Measurements from ENCODE around the gene SND1.

The SND1 gene

DNA sequence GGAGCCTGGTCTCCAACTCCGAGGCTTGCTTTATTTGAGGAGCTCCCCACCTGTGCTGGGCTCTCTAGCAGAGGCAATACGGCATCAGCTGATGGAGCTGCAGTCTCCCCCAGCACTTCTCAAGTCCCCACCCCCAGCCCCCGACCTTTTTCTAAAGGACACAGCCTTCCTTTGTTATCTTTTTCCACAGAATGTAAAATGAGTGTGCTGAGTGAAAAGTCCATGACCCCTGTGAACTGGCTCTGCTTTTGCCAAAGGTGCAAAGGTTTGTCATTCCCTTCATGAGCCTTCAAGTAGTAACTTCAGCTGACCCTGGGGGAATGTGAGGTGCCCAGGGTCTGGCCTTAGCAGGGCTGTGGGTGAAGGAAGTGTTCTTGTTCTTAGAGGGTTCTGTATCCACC lies 353.8 kb downstream of the SND1 start:
- no peak for DNase-seq

DNA sequence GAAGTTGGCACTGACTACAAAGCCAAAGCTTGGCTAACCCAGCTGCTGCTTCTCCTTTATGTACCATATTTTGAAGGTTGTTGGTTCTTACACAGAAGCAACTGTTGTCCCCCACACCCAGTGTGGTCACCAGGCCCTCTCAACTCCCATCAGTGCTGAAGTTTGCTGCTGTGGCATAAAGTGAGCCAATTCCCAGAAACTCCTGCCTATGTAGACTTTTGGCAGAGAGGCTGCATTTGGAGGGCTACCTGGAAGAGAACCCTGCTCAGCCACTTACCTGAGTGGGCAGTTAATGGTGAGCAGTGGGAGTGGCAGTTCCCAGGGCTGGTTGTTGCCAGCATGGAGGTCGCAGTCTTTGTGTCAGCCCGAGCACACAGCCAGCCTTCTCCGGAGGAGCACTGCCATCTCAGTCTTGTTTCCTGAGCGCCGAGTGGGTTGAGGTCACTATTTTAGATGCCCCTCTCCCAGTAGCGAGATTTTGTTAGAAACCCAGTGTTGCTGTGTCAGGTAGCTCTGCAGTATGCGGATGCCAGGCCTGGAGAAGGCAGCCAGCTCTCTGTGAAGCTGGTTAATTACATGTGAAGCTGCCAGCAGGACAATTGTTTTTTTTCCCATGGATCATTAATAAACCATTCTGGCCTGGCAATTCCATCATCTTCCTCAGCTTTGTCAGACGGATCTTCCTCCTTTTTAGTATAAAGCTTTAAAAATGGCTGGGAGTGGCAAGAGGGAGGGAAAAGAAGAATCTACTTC lies 354.7 kb downstream of the SND1 start:
- no peak for DNase-seq

DNA sequence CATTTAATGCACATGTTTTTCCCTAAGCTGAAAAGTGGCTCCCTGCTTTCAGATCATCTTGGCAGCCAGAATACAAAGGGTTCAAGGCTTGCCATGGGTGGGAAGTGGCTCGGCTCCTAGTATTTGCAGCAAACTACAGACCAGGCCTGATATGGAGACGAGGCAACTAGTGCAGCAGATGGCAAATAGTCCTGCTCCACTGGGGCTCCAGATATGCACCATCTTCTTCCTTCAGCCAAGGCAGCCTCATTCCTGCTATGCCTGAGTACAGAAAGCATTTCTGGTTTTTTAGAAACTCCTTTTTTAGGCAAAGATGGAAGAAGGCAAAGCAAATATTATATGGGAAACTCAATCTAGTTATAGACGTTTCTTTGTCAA lies 355.3 kb downstream of the SND1 start:
- no peak for DNase-seq

DNA sequence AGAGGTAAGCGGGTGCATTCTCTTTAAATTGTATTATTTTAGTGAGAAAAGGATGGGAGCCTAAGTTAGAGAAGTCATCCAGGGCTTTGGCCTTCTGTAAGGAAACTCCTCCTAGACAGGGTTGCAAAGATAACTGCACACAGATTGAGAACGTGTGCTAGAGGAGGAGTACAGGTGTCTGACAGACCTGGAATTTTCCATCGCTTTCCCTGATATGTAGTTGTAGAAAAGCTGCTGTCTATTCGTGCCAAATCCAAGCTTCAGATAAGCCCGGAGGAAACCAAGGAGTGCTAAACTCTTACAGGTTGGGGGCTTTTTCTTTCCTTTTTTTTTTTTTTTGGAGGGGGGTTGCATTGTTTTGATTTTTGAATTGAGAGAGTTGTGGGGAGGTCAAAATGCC lies 356.1 kb downstream of the SND1 start:
- no peak for DNase-seq

DNA sequence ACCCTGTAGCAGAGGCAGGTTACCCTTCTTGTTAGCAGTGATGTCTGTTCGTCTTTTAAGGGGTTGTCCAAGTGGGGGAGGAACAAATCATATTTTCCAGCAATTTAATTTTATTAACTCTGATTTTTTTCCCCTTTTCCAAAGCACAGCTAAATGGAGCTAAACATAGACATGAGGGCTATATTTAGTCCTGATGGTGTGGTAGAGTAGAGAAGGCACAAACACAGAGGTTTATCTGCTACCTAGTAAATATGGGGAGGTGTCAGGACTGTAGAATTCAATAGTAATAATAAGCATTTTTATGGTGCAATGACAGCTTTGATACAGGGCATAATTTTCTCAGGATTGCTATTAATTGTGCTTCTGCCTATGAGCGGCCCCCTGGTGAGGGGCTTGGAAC lies 356.8 kb downstream of the SND1 start:
- no peak for DNase-seq

DNA sequence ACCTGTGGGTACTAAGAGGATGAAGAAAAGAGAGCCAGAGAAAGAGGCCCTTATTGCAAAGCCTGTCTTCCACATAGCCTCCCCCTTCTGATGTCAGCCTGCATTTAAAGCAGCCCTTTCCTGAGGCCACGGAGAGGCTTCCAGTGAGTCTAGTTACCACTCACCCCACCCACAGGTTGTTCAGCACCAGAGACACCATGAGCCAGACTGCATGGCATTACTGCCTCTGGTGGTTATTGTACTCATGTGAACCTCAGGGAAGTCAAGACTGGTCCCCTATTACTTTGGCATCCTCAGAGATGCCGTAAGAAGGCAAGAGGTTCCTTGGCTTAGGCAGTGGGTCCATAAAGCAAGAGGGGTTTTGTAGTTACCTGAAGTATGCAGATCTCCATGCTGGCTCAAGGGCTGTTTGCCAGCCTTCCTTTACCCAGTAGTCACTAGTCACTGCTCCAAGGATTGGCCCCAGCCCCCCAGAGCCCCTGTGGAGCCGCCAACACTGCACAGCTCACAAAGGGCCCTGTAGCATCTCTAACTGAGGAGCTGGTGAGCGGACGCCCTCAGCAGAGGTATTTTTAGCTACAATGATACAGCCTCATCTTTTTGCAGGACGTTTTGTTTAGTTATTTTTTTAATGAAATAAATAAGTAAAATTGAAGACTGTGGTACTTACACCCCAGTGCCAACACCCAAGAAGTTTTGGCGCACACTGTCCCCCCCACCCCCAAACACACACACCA lies 358.6 kb downstream of the SND1 start:
- DNase-seq = no peak

DNA sequence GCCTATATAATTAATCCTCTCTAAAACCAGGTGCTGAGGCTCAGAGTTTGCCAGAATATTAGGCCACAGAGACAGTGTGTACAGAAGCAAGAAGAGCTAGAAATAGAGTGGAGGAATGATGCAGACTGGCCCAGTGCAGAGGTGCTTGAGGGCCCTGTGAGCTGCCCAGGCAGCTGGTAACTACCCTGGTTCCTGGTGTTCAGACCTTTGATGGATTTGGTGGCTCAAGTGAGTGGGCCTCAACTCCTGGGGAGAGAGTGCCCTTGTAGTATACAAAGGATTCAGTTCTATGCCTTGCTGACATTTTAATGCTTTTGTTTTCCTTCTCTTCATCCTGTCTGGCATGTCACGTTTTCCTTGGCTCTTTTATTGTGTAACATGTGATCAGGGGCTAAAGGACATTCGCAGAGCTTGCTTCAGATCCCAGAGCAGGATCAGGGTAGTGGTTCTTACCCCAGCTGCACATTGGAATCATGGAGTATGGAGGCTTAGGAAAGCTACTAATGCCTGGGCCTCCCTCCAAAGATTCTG lies 359.2 kb downstream of the SND1 start:
- no peak for DNase-seq

DNA sequence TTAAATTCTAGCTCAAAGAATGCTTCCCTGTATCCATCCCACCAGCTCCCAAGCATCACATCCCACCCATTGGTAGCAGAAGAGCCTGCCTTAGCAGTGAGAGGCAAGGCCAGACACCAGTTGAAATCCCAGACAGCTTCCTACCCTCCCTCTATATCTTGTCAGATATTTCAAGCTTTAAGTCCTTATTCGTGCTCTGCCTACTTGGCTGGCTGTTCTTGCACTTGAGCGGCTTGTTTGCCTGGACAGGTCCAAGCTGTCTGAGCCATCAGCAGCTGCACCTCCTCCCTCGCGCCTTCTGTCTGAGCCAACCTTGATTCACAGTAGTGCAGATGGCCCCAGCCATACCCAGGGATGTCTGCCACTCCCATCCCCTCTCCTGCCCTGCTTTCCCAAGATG lies 362.8 kb downstream of the SND1 start:
- DNase-seq = no peak

DNA sequence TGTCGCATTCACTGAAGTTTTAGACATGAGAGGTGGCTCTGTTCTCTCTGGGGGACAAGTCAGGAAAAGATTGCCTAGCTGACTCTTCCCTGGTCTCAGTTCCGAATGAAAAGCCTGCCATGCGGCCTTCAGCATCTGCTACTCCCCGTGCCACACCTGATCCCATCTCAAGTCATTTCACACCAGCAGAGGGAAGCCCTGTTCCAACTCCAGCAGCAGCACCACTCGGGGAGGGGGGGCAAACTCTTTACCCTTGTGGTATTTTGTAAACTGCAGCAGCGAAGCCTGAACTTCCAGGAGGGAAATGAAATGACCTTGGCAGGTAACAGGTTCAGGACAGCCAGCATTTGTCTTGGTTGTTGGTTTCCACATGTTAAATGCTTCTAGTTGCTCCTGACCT lies 365.5 kb downstream of the SND1 start:
- no peak for DNase-seq

DNA sequence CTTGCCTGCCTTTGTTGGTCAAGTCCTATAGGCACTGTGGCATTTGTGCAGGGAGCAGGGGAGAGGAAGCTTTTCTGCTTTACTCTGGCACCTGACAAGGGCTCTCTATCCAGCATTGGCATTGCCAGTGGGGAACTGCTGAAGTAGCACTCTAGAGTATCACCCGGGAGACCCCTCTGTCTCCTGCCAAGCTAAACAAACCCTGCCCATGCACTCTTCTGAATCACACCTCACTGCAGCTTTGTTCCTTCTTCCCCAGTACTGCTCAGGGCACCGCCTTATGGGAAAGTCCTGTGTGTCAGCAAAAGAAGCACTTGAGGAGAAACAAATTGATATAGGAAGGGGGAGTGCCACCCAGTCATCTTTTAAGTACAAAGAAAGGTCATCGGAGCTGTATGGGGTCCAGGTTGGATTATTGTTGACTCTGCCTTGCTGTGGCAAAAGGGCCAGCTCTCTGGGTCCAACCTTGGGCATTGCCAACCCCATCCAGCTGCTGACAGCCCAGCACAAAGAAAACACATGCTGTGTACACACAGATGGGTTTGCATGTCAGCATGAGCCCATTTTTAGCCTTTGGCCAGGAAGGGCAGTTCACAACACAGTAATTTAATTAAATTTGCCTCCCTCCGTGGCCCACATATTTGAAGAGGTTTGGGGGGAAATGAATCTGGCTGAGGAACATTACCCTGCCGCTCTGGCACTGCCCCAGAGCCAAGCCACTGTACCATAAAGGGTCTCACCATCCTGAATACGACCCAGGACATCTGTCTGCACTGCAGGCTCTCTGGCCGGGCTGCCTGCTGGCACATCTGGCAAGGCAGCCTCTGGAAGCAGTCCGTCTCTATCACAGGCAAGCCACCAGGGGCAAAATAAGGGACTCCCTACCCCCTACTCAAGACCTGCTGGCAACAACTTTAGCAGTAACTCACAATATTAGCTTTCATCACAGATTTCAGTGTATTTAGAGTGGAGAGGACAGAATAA lies 366.2 kb downstream of the SND1 start:
- DNase-seq = no peak

DNA sequence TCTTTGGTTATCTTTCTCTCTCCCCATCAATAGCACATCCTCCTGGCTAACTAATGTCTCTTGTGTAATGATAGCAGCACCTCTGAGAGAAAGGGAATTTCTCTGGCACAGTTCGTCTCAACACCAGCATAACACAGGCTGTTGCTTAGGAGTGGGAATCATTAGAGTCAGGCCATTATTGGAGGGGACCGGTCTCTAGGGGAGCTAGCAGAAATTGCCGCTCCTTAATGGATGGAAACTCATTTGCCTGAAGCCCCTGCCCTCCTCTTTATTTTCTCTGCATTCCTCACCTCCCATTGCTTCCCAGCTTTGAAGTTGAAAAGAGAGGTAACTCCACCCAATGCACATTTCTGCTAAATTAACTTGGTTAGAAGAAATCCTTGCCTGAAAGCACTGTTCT lies 367.3 kb downstream of the SND1 start:
- DNase-seq = no peak

DNA sequence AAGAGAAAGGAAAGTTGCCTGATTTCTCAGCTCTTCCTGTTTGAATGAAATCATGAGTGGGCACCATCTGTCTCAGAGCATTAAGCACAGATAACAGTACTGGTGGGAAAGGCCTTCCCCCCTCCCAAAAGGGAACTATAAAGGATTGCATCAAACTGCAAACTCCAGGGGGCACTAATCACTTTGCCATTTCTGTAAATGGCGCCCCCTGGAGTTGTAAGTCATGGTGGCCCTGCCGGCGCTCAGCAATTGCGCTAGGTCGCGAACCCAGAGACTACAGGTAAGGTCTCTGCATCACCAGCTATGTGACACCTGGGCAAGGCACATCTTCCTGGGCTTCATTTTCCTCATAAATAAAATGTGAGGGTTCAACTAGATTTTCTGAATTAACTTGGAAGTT lies 368.2 kb downstream of the SND1 start:
- DNase-seq = no peak

DNA sequence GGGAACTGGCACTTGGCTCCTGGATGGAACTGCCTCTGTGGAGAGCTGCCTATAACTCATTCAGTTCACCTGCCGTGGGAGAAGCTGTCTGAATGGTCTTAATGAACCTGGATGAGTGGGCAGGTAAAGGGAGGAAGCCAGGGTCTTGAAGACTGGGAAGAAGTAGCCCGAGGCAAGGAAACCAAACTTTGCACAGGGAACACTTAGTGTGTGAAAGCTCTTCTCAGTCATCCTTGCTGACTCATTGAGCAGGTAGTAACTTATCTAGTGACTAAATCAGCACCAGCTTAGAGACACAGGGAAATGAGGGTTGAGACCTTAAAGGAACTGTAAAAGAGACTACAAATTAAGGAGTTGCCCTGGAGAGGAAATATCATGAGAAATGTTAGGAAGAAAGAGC lies 369.4 kb downstream of the SND1 start:
- DNase-seq = no peak

DNA sequence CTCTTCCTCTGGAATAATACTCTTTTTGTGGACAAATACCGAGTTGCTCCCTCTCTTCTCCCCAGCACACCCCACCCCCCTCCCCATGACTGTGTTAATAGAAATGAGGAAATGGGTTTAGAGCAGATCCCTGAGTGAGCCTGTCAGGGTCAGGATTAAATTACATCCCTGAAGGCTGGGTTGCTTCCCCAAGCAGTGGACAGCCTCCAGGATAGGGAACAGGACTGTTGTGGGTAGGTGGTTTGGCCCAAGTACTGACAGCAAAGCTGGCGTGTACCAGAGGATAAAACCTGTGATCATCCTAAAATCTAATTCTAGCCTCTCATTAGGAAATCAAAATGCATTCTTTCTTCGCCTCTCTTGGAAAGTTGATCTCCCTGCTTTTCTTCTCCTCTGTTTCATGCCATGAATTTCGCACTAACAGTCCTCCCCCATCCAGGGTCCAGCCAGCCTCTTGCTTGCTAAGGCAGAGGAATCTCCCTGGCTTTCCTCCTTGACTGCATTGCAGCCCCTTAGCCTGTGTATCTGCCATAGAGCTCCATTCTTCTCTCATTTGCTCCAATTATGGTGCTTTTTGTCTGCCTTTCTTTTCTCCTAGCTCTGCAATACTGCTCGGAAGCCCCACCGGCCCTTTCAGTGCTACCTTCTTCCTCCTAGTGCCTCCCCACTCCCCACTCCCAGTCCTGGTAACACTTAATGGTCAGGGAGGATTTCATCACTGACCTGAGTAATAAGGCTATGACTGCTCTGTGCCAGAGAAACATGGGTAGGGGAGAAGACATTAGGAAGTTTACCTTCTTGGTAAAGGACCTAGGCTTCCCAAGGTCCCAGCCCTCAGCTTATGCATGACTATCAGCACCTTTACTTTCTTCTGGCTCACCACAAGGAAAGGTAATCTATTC lies 370.9 kb downstream of the SND1 start:
- DNase-seq = no peak

DNA sequence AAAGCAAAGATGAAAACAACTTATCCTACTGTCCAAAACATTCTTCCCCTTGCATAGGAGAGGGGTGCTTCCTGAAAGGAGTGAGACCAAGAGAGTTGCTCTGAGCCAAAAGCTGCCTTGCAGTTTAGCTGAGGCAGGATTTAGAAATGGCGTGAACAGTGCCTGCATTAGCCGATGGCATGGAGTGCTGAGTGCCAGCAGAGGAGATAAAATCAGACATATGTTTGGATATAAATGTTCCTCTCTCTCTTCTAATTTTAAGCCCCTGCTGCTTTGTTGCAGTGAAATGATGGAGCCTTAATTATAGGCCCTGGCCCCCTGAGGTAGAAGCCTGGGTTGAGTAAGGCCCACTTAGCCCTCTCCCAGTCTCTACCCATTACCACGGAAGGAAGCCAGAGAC lies 372.2 kb downstream of the SND1 start:
- no peak for DNase-seq

DNA sequence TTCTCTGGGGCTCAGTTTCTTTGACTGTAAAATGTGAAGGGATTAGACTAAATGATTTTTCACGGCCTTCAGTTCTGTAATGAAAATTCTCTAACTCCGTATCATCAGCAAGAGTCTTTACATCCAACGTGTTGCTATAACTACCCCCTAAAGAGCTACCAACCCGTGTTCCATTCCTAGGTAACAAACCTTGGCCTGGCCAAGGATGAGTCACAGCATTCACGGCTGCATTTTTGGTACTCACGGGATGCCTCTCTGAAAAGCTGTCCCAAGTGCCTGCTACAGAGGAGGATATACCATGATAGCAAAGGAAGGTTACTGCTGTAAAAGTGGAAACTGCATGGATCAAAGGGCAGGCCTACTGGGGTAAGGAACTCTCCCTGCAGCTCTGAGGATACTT lies 373.4 kb downstream of the SND1 start:
- no peak for DNase-seq

DNA sequence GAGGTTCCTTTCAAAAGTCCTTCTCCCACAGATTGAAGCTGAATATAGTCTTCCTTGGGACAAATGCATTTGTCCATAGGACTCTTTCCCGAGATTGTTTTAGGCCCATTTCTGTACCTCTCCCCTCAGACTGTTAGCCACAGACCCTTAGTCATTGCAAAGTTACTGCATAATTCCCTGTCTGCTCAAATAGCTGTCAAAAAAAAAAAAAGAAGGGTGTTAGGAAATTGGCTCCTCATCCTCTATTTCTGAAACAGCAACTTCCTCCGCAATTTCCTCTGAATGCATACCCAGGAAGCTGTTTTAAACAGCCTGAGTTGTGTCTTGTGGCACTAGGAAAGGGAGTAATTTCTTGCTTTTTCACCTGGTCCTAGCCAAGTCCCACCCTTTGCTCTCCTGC lies 373.8 kb downstream of the SND1 start:
- no peak for DNase-seq

DNA sequence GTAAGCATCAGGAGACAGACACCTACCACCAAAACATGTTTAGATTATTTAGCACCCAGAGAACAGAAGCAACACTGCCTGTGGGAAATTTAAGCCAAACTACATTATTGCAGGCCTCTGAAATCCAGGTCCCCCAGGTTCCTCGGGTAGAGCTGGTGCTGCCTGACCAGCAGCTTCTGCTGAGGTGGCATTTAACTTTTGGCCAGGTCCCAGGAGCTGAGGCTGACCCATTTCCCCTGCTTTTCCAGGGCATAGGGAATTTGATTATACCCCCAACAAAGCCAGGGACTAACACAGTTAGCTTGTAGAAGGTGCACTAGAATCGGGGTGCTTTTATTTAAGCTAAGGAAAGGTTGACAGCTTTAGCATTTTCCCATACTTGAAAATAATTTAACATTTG lies 374.6 kb downstream of the SND1 start:
- no peak for DNase-seq

DNA sequence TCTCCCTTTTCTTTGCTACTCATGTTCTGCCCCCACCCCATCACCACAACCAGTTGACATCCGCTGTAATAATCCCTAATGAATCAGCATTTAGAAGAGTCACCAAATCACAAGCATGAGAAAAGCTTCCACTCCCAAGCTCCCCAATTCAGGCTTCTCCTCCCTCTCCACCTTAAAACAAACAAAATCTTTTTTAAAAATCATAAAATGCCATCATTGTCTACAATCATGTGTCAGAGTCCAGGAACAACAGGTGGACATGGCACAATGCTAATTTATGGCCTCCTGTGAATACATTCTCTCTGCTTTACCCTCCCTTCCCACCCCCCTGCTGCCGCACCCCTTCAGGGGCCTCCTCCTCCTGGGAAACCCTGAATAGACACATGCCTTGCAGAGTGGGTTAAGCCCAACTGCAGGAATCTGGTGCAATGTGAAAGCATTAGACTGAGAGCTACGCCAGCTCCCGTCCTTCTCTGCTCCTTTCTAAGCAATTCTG lies 375.5 kb downstream of the SND1 start:
- no peak for DNase-seq

DNA sequence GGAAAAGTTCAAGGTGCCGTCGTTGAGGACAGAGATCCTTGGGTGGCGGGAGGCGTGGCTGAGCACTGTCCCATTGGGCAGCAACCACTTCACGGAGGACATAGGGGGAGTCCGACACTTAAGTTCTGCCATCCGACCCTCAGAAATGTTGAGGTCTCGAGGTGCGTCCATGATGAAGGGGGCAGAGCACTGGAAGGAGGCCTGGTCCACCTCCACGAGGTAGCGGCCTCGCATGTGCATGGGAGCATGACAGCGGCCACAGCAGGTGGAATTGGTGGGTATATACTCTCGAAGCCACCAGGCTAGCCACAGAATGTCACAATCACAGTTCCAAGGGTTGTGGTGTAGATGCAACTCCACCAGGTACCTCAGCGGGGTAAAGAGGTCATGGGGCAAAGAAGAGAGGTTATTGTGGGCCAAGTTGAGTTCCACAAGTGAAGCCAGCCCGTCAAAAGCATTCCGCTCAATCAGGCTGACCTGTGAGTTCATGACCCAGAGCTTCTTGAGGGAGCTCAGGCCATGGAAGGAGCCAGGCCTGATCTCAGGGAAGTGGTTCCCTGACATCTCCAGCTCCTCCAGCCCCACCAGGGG lies 377.5 kb downstream of the SND1 start:
- DNase-seq = no peak

DNA sequence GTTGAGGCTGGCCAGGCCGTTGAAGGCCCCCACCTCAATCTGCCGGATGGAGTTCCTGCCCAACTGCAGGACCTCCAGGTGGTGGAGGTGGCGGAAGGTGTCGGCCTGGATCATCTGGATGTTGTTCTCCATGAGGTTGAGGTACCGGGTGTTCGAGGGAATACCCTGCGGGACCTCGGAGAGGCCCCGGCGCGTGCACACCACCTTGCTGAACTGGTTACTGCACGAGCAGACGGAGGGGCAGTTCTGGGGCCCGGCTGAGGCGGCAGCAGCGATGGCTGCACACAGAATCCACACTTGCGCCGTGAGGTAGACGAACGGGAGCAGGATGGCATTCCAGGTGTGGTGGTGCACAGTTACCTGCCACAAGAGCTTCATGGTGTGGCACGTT lies 378.3 kb downstream of the SND1 start:
- no peak for DNase-seq

All from T1000 (cell line).